Activated gamma-delta T cell (primary cell): ENCODE measurements around the gene MYL12A.

ENCODE experiments used
- DNase-seq: peaks from one replicate; lab custom pipeline; 2025; lab: John Stamatoyannopoulos, UW

MYL12A gene

GRCh38 chr18:3225588-3225987 is 22.0 kb upstream of the MYL12A start:
- no peak for DNase-seq

- no peak for DNase-seq
Observed at GRCh38 chr18:3226048-3226447, 21.6 kb upstream of the MYL12A start.

GRCh38 chr18:3230401-3231334 is 16.9 kb upstream of the MYL12A start:
- no peak for DNase-seq

- no peak for DNase-seq
Observed at GRCh38 chr18:3233004-3233403, 14.6 kb upstream of the MYL12A start.

GRCh38 chr18:3233433-3234168 is 14.0 kb upstream of the MYL12A start:
- DNase-seq: no peak

- DNase-seq: no peak
Observed at GRCh38 chr18:3234457-3234856, 13.1 kb upstream of the MYL12A start.

- DNase-seq: no peak
Observed at GRCh38 chr18:3235846-3236245, 11.8 kb upstream of the MYL12A start.

GRCh38 chr18:3236470-3236869 is 11.1 kb upstream of the MYL12A start:
- DNase-seq: no peak

- no peak for DNase-seq
Observed at GRCh38 chr18:3238742-3239141, 8.9 kb upstream of the MYL12A start.

- no peak for DNase-seq
Observed at GRCh38 chr18:3245185-3245564, 2.4 kb upstream of the MYL12A start.

GRCh38 chr18:3245853-3246634 is 1.6 kb upstream of the MYL12A start:
- DNase-seq: peak; percentile 48

GRCh38 chr18:3246635-3247239 is 864 bp upstream of the MYL12A start:
- no peak for DNase-seq

- no peak for DNase-seq
Observed at GRCh38 chr18:3248062-3248657, 559 bp downstream of the MYL12A start.

GRCh38 chr18:3248658-3249359 is 1.2 kb downstream of the MYL12A start:
- no peak for DNase-seq

GRCh38 chr18:3250237-3251107 is 2.9 kb downstream of the MYL12A start:
- DNase-seq: no peak

- no peak for DNase-seq
Observed at GRCh38 chr18:3251249-3251962, 3.8 kb downstream of the MYL12A start.

GRCh38 chr18:3251963-3252277 is 4.3 kb downstream of the MYL12A start:
- no peak for DNase-seq

GRCh38 chr18:3252843-3253242 is 5.2 kb downstream of the MYL12A start:
- DNase-seq: no peak

GRCh38 chr18:3254725-3255124 is 7.1 kb downstream of the MYL12A start:
- DNase-seq: no peak
